ENCODE data around the gene AMOTL2.
A peak's percentile ranks its signal among the peaks of the same experiment; 100 is the strongest.

AMOTL2 gene

GRCh38 chr3:134314588-134315285 is 59.5 kb downstream of the AMOTL2 start:
- TF ChIP-seq CTCF (IDR thresholded peaks at IDR 0.05; ENCODE audit: control insufficient read depth, insufficient read depth, low read depth, low read length, missing control alignments), result no peak
- H3K4me3 ChIP-seq (ENCODE audit: control insufficient read depth, low read depth, low read length), result no peak overlapping the region
- no peak for DNase-seq (ENCODE audit: low read depth)

GRCh38 chr3:134313847-134314587 is 60.2 kb downstream of the AMOTL2 start:
- no peak for DNase-seq (ENCODE audit: low read depth)
- TF ChIP-seq CTCF (IDR thresholded peaks at IDR 0.05; ENCODE audit: control insufficient read depth, insufficient read depth, low read depth, low read length, missing control alignments), result no peak
- H3K4me3 ChIP-seq (ENCODE audit: control insufficient read depth, low read depth, low read length), result peak overlapping the region; percentile 55

- H3K4me3 ChIP-seq (ENCODE audit: control insufficient read depth, low read depth, low read length), result peak overlapping the region; percentile 55
- DNase-seq (ENCODE audit: low read depth), result no peak
- peak; percentile 41 for TF ChIP-seq CTCF (IDR thresholded peaks at IDR 0.05; ENCODE audit: control insufficient read depth, insufficient read depth, low read depth, low read length, missing control alignments)
Measured at GRCh38 chr3:134312873-134313846, 61.1 kb downstream of the AMOTL2 start.

GRCh38 chr3:134312072-134312872 is 62.0 kb downstream of the AMOTL2 start:
- DNase-seq (ENCODE audit: low read depth), result no peak
- no peak overlapping the region for H3K4me3 ChIP-seq (ENCODE audit: control insufficient read depth, low read depth, low read length)
- no peak for TF ChIP-seq CTCF (IDR thresholded peaks at IDR 0.05; ENCODE audit: control insufficient read depth, insufficient read depth, low read depth, low read length, missing control alignments)

- no peak for DNase-seq (ENCODE audit: low read depth)
- no peak overlapping the region for H3K4me3 ChIP-seq (ENCODE audit: control insufficient read depth, low read depth, low read length)
- TF ChIP-seq CTCF (IDR thresholded peaks at IDR 0.05; ENCODE audit: control insufficient read depth, insufficient read depth, low read depth, low read length, missing control alignments), result no peak
Measured at GRCh38 chr3:134311693-134312071, 62.6 kb downstream of the AMOTL2 start.
